HK-2 (cell line): ENCODE data around the gene CDH4.

Source experiments
- DNase-seq: peaks from one replicate; pipeline ENCODE4 v3.0.0-alpha.2; 2018; ENCODE audit not compliant: unreplicated experiment

CDH4 gene

GRCh38 chr20:61533231-61533631 lies 281.2 kb downstream of the CDH4 start:
- no peak for DNase-seq

DNA sequence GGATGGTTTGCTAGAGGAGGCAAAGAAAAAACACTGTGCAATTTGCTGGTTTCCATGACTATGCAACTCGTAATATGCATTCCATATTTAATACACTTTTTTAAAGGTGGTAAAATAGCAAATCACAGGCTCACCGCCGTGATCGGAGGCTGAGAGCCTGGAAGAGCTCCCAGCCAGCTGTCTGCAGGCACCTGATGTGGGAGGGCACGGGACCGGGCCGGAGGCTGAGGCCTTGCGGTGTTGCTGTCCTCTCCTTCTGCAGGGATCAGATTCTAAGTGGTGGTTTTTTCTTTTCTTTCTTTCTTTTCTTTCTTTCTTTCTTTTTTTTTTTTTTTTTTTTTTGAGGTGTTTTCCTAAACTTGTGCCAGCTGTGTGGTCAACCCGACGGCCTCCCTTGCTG lies 282.3 kb downstream of the CDH4 start:
- no peak for DNase-seq

GRCh38 chr20:61535091-61535490 lies 283.0 kb downstream of the CDH4 start:
- DNase-seq, result no peak

DNA sequence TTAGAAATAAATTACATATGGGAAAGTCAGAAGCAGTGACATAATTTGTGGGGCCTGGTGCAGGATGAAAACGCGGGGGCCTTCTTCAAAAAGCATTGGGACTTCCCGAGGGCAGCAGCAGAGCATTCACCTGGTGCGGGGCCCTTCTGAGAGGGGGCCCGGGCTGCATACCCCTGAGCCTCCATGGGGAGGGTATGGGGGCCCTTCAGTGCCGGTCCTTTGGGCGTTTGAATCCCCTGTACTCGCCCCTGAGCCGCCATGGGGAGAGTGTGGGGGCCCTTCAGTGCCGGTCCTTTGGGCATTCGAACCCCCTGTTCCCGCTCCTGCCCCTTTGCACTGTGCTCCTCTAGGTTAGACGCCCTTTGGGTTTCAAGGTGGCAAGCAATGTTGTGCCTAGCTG lies 283.5 kb downstream of the CDH4 start:
- DNase-seq, result no peak

DNA sequence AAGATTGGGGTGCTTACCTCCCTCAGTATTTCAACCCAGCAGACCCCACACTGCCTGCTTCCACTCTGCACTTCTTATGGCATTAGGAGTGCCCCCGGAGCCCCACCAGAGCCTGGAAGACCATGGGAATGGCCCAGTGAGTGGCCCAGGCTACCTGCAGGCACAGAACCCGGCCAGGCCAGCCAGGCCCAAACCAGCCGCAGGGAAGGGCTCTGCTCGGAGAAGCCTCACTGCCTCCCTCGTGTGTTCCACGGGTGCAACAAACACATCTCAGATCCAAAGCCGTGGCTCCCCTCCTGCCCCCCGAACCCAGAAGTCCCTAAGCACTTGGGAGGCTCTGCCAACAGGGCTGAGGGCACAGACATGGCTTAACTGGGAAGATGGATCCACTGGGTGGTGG lies 283.9 kb downstream of the CDH4 start:
- no peak for DNase-seq

- DNase-seq, result no peak
Observed at GRCh38 chr20:61536671-61537070, 284.6 kb downstream of the CDH4 start.

GRCh38 chr20:61537239-61538182 lies 285.4 kb downstream of the CDH4 start:
- DNase-seq, result no peak

- DNase-seq, result no peak
Observed at GRCh38 chr20:61538183-61538942, 286.3 kb downstream of the CDH4 start.

- DNase-seq, result no peak
Observed at GRCh38 chr20:61538943-61539265, 286.8 kb downstream of the CDH4 start.

DNA sequence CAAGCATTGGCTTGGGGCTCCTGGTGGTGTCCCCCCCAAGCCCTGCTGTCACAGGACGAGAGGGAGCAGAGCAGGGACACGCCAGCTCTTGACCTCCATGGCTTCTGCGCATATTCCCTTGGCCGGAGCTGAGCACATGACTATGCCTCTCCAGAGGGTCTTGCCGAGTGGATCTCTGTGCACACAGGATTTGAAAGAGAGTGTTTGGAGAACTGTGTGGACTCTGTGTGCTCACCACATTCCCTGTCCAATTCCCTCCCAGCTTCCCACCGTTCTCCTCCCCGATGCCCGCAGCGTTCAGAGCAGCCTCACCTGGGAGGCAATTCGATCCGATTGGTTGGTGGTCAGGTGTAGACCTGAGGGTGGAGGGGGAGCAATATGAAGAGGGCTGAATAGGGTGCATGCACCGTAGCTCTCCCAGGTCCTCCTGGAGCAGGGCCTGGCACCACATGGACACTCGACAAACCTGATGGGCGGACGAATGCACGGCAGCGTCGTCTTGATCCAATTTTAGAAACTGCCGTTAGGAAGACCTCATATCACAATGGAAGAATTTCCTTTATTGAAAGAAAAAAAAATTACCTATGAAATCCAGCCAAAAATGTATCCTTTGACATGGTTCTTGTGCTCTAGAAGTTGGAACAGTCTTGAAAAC lies 287.8 kb downstream of the CDH4 start:
- no peak for DNase-seq

DNA sequence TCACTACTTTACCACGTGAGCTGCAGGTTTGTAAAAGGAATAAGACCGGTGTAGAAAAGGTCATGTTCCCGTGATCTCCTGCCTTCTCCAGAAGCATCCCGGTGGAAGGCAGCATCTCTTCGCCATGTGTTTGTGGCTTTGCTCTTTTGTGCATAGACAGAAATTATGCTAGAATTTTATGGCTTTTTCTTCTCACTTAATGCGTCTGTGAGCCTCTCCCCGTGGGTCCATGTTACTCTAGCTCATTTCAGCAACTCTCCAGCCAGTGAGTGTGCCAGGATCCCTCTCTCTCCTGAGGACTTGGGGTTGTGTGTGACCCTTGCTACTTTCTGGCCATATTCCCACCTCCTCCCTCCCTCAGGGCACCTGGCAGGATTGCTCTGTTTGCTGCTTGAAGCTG lies 289.5 kb downstream of the CDH4 start:
- no peak for DNase-seq

DNA sequence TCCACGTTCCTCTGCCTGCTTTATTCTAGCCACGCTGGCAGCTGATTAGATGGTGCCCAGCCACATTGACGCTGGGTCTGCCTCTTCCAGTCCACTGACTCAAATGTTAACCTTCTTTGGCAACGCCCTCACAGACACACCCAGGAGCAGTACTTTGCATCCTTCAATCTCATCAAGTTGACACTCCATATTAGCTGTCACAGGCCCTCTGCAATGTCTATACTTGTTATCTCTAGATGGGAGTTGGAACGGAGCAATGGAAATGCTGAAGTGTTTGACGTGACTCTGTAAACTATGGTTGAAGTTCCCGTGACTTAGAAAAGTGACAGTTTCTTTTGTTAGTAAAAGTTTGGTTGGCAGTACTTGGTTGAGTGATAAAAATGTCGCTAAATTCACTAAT lies 291.0 kb downstream of the CDH4 start:
- no peak for DNase-seq

DNA sequence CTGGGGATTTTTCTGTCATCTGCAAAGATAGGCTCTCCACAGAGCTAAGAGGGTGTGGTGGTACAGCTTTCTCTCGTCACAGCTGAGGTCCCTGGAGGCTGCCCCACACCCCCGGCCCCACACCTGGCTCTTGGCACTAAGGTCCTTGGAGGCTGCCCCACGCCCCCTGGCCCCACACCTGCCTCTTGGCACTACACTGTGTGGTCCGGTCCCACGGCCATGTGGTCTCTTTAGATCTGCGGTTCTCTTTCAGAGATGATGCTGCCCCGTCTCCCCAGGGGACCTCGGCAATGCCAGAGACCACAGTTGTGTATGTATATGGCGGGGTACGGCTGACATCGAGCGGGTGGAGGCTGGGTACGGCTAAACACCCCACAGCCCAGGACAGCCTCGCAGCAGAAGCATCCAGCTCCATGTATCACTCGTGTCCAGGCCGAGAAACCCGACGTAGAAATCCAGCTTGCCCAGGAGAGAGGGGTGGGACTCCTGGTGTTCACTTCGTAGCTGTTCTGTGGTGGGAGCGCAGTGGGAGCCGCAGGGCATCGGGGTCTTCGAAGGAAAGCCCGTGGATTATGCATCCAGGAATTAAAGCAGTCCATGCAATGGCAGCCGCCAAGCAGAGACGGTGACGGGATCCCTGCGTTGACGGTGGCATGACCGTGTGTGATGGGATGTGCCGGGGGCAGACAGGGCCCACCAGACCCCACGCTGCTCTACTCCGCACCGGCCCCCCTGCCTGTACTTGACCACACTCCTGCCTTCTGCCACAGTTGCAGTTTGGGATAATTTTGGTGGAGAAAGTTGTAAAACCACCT lies 292.1 kb downstream of the CDH4 start:
- no peak for DNase-seq

- DNase-seq, result no peak
Observed at GRCh38 chr20:61544910-61545889, 293.1 kb downstream of the CDH4 start.

GRCh38 chr20:61546641-61547040 lies 294.6 kb downstream of the CDH4 start:
- no peak for DNase-seq

GRCh38 chr20:61548069-61548468 lies 296.0 kb downstream of the CDH4 start:
- DNase-seq, result no peak

DNA sequence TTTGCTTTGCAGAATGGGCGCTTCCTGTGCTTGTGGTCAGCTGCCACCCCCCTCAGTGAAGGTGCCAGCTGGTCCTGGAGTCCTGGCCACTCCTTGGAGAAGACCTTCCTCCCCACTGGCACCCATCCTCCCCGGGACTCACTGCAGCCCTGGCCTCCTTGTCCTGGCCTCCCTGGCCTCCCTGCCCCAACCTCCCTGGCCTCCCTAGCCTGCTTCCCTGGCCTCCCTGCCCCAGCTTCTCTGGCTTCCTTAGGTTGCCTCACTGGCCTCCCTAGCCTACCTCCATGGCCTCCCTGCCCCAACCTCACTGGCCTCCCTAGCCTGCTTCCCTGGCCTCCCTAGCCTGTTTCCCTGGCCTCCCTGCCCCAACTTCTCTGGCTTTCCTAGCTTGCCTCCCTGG lies 297.8 kb downstream of the CDH4 start:
- no peak for DNase-seq

GRCh38 chr20:61551401-61551800 lies 299.3 kb downstream of the CDH4 start:
- no peak for DNase-seq

- DNase-seq, result no peak
Observed at GRCh38 chr20:61554617-61555016, 302.6 kb downstream of the CDH4 start.

DNA sequence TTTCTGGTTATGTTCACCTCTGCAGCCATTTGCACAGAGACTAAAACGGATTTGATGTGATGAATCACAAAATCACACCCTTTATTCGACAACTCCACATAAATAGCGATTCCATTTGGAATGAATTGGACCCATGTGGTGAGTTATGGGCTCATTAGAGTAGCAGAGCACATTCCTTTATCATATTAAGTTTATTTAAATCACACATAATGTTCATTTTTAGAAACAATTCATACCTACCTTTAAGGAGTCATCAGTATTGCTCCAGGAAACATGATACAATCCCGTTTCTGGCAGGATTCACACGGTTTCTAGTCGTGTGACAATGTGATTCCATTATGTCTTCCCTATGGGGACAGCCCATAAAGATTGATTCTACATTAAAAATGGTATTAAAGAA lies 303.5 kb downstream of the CDH4 start:
- DNase-seq, result no peak

GRCh38 chr20:61556111-61556510 lies 304.1 kb downstream of the CDH4 start:
- DNase-seq, result peak; percentile 73
